Fibroblast of the aortic adventitia (primary cell): Measurements from ENCODE around the gene EPHA10. TPM values are rescaled to one million over a fixed set of nuclear protein-coding genes. Genes with fewer than 3 reads are reported as not detected.

ENCODE experiments used
- DNase-seq: peaks from one replicate; pipeline ENCODE4 v3.0.0-alpha.2; 2010; ENCODE audit warnings: low read depth
- H3K4me3 ChIP-seq: 2 replicates; pipeline ENCODE4 v1.5.1; 2011; ENCODE audit warnings: low read depth, mild to moderate bottlenecking, control low read depth, low read length, moderate library complexity
- CTCF ChIP-seq: IDR thresholded peaks from 2 replicates; pipeline ENCODE4 v1.5.1; 2011; ENCODE audit warnings: mild to moderate bottlenecking, low read length, control low read depth, inconsistent platforms; ENCODE audit not compliant: insufficient read depth
- total RNA-seq: library from RNA; depleted of rRNA; stranded (reverse); fragments of >200 nt; gene quantifications from 2 replicates; pipeline ENCODE4 v1.2.3, GENCODE V29; 2012; ENCODE audit warnings: low replicate concordance

EPHA10 gene
- total RNA-seq, 1 donor = not detected

GRCh38 chr1:37807555-37808368 is 42.8 kb upstream of the EPHA10 start, which contains the start of the genes C1orf122 and YRDC:
TSS of gene C1orf122 (plus strand) at chr1:37807790. CDS start at chr1:37808405, 615 bp downstream.
TSS of gene YRDC (minus strand) at chr1:37808208. CDS start at chr1:37808180, 28 bp downstream.
- no peak for TF ChIP-seq CTCF
- peak within 1 kb of the TSS; percentile 92 for H3K4me3 ChIP-seq
- peak; percentile 88 for DNase-seq

GRCh38 chr1:37807220-37807554 is 42.3 kb upstream of the EPHA10 start:
- no peak for DNase-seq
- no peak for TF ChIP-seq CTCF
- H3K4me3 ChIP-seq = peak overlapping the region; percentile 92

- TF ChIP-seq CTCF = no peak
- no peak for DNase-seq
- no peak overlapping the region for H3K4me3 ChIP-seq
Measured at GRCh38 chr1:37802439-37802838, 37.5 kb upstream of the EPHA10 start.

GRCh38 chr1:37797750-37798345 is 32.9 kb upstream of the EPHA10 start:
- peak; percentile 30 for DNase-seq
- no peak overlapping the region for H3K4me3 ChIP-seq
- no peak for TF ChIP-seq CTCF

GRCh38 chr1:37795340-37796125 is 30.6 kb upstream of the EPHA10 start:
- H3K4me3 ChIP-seq = no peak overlapping the region
- DNase-seq = peak; percentile 40
- no peak for TF ChIP-seq CTCF

GRCh38 chr1:37794372-37795339 is 29.7 kb upstream of the EPHA10 start:
- H3K4me3 ChIP-seq = peak overlapping the region; percentile 33
- no peak for DNase-seq
- TF ChIP-seq CTCF = no peak
